Measurements from ENCODE around the gene NTRK3. TPM values are rescaled to one million over a fixed set of nuclear protein-coding genes. Genes with fewer than 3 reads are reported as not detected.

Gene NTRK3
- total and polyA plus RNA-seq, 2 of the 8 experiments (the other 6 are each of a cell fraction or from before 2014, with no cell fraction given), result 4.5 to 6.8 TPM

GRCh38 chr15:88124199-88124598 lies 132.3 kb downstream of the NTRK3 start:
- no peak for DNase-seq (ENCODE audit: low read depth in 1 of 2, low spot score in 2 of 2)
- ChIA-PET POLR2A (ENCODE audit: partially characterized antibody) (no interaction called here), CTCF (ENCODE audit: partially characterized antibody) (interaction anchor here (1.1 to 1.5 kb wide), 2 partner anchors 16 to 120 kb away, joined by 3 to 4 read pairs; no protein-coding TSS in a partner anchor)
- no peak overlapping the region; the same call in 1 of the 2 replicates for H3K18ac ChIP-seq (ENCODE audit: extremely low read depth, low read length)
- H3K4me1 ChIP-seq (replicated peaks in 1 of 4; ENCODE audit: control insufficient read depth in 3 of 4, insufficient read depth in 4 of 4, low read length in 3 of 4), result peaks cover 0 to 4% (median 2%) of the 10 kb centered on the region in 4 experiments; a peak in 3 of 7 replicates
- H2BK15ac ChIP-seq (ENCODE audit: low read length), result no peak overlapping the region
- H4K20me1 ChIP-seq (replicated peaks in 1 of 2; ENCODE audit: control insufficient read depth in 1 of 2, insufficient read depth in 2 of 2, low read length in 2 of 2), result no peaks in the 10 kb centered on the region
- H3K79me2 ChIP-seq (ENCODE audit: control insufficient read depth in 1 of 2, insufficient read depth in 2 of 2, low read length in 2 of 2), result no peaks in the 10 kb centered on the region
- H2AFZ ChIP-seq (ENCODE audit: low read length), result no peak overlapping the region
- no peak overlapping the region for H4K5ac ChIP-seq (ENCODE audit: insufficient read length, low read depth, low read length)
- H4K91ac ChIP-seq (replicated peaks; ENCODE audit: insufficient read length, low read length), result no peak overlapping the region
- 82% methylated on average over 5 of the region's 5 CpGs; no CpG with 5 or more reads in 1 of the 2 experiments for WGBS, 2 experiments (ENCODE audit: extremely low coverage in 1 of 2, insufficient coverage in 1 of 2, insufficient read length in 1 of 2, insufficient replicate concordance in 2 of 2, low coverage in 1 of 2, low lambda C conversion rate in 2 of 2, missing lambda C conversion rate in 1 of 2)
- no peak overlapping the region for H4K8ac ChIP-seq (ENCODE audit: extremely low read depth, insufficient read depth, low read length)
- H3K4me2 ChIP-seq (ENCODE audit: insufficient read depth in 1 of 2, low read depth in 2 of 2, low read length in 2 of 2), result no peak overlapping the region; a peak in 1 of 4 replicates
- H2AK5ac ChIP-seq (ENCODE audit: low read depth, low read length), result no peak overlapping the region; the same call in 1 of the 2 replicates
- H3K4me3 ChIP-seq (ENCODE audit: extremely low read depth in 1 of 4, insufficient read depth in 2 of 4, low read depth in 3 of 4, low read length in 4 of 4), result no peak overlapping the region
- peak overlapping the region; percentile 76; the same call in 1 of the 2 replicates for H2BK5ac ChIP-seq (ENCODE audit: low read depth, low read length)
- TF ChIP-seq EGR1 (IDR thresholded peaks at IDR 0.05; ENCODE audit: borderline replicate concordance, low read depth, low read length) (no peak), NRF1 (IDR thresholded peaks at IDR 0.05; ENCODE audit: low read depth, low read length) (no peak)
- no peak overlapping the region for H3K4ac ChIP-seq (replicated peaks; ENCODE audit: insufficient read length, low read depth, low read length)
- H3K27ac ChIP-seq (ENCODE audit: low read depth, low read length), result no peak overlapping the region
- H3K23me2 ChIP-seq (ENCODE audit: low read depth, low read length), result no peaks in the 10 kb centered on the region
- H3K56ac ChIP-seq (replicated peaks; ENCODE audit: insufficient read length, low read depth, low read length), result no peak overlapping the region
- no peak overlapping the region for H2BK20ac ChIP-seq (ENCODE audit: low read length)
- H3K36me3 ChIP-seq (ENCODE audit: control insufficient read depth in 2 of 4, insufficient read depth in 4 of 4, low read length in 3 of 4), result no peaks in the 10 kb centered on the region
- no peak overlapping the region for H3K9ac ChIP-seq (replicated peaks in 1 of 4; ENCODE audit: extremely low read depth in 1 of 4, low read depth in 3 of 4, low read length in 3 of 4)
- no peak overlapping the region for H3K23ac ChIP-seq (ENCODE audit: insufficient read length)
- H2BK12ac ChIP-seq (ENCODE audit: low read depth, low read length), result no peak overlapping the region
- no peaks in the 10 kb centered on the region for H3K79me1 ChIP-seq (ENCODE audit: low read depth, low read length)
- H3K9me3 ChIP-seq (ENCODE audit: insufficient read depth in 2 of 2, low read depth in 1 of 2, low read length in 1 of 2), result no peaks in the 10 kb centered on the region
- no peaks in the 10 kb centered on the region for H3K27me3 ChIP-seq (replicated peaks in 1 of 4; ENCODE audit: control insufficient read depth in 3 of 4, extremely low read depth in 1 of 4, insufficient read depth in 3 of 4, low read length in 3 of 4)
- H2BK120ac ChIP-seq (replicated peaks; ENCODE audit: low read depth, low read length), result no peak overlapping the region
- FAIRE-seq, result no peak
- no peak overlapping the region for H3K14ac ChIP-seq (ENCODE audit: insufficient read length)
